HG03108 (cell line): ENCODE data around the gene NR1D1.

ENCODE experiments used
- ATAC-seq: cut with Tn5 transposase; IDR thresholded peaks from one replicate; pipeline ENCODE4 v1.9.1; 2021; ENCODE audit warnings: moderate library complexity; ENCODE audit not compliant: unreplicated experiment

The NR1D1 gene

DNA sequence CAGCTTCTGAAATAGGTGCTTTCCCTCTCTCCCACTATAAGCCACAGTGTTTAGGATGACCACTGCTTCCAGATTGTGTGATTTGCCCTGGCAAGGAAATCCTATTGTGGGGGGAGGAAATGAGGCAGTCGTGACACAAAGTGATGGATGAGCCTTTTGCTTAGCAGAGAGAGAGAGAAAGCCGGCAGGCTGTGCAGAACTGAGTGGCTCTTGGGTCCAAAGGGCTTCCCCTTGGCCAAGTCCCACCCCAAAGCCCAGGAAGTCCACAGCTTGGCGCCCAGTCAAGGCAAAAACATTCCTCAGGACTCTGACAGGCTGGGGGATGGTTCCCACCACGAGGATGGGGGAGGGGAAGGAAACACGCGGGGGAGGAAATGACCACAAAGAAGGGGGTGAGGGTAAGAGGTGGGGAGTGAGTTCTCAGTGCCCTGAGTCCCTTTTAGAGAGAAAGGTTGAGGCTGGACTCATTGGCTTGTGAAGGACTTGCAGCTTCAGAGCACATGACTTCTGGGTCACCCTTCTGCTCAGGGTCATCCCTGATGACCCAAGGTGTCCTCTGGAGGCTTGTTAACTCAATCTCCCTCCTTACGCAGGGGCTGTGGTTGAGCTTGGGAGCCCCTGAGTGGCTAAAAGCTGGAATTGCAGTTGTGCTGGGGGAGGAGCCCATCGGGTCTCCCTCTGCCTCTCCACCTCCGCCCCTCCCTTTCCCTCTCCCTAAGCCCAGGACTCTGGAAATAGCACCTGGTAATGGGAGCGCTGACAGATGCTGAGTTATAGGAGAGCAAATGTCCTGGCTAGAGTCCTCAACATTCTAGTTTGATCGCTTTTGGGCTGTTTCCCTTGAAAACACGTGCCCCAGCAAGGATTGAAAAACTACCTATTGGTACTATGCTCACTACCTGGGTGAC is 11.1 kb upstream of the NR1D1 start:
- peak; percentile 49 for ATAC-seq

DNA sequence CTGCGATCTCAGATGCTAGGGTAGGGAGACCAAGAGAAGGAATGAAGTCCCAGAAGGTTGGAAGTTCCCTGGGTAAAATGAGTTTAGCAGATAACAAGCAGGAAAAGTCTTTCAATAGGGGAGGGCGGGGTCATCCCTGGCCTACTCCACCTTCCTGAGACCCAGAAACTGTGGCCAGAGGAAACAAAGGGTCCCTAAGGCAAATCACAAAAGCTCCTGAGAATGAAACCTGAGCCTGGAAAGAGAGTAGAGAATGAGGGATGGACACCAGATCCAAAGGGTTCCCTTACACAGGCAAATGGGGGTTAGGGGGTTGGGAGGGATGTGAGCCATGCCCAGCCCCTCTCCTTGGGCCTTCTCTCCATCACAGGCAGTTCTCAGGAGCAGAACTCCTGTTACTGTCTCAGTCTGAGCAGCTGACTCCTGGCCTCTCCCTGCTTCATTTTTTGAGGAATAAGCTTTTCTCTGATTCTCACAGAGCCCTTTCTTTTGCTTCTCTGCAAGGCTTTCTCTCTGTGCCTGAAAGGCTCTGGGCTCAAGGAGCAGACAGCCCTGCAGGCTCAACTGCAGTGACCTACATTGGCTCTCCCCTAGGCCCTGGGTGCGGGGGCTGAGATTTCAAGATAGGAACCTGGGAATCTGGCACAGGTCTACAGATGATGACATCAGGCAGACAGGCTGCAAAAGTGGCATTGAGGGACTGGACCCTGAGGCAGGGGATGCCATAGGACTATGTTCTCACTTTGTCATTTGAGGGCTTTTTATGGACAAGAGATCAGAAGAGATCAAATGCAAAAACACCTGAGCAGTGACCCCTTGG is 9.8 kb upstream of the NR1D1 start:
- no peak for ATAC-seq

DNA sequence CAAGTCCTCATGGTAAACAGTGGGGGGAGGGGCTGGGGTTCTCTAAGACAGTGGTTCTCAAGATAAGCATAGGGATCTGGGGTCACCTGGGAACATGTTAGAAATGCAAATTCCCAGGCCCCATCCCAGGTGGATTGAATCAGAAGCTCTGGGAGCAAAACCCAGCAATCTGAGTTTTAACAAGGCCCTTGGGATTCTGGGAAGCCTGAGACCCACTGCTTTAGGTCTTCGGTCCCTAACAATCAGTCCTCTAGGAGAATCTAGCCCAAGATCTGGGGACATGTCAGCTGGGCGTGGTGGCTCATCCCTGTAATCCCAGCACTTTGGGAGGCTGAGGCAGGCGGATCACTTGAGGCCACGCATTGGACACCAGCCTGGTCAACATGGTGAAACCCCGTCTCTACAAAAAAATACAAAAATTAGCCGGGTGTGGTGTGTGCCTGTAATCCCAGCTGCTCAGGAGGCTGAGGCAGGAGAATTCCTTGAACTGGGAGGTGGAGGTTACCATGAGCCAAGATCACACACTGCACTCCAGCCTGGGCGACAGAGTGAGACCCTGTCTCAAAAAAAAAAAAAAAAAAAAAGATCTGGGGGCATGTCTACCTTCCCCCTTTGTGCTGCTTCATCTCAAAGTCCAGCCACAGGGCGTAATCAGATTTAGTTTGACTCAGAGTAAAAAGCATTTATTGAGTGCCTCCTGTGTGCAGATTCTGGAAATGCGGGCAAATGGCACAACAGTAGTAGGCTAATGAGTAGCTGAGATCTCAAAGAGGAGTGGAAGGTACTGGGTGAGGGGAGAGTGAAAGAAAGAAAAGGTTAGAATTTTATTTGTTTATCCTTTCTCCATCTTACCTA is 8.8 kb upstream of the NR1D1 start:
- no peak for ATAC-seq

DNA sequence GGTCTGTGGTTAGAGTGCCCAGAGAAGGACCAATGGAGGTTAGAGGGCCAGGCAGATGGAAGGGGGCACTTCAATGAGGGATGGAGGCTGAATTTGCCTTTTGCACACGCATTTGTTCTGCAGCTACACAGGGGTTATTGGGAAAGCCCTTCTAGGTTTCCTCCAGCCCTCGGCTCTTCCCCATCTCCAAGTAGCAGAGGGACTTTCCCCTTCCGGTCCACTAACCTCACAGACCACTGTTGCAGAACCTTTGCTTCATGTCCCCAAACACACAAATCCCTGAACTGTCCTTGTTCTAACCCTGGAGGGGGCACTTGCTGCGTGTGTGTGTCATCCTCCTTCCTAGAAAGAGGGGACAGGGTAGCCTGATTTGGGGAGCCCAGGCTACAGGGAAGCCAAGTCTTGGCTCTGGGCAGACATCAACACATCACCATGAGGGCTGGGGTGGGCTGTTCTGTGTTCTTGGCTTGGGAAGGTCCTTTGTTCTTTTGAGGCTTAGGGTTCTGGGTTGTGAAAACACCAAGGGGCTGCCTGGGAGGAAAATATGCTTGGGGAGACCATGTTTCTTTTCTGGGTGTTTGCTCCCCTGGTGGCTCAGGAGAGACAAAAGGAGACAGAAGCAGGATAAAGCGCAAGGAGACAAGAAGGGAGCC is 7.3 kb upstream of the NR1D1 start:
- ATAC-seq, result no peak

DNA sequence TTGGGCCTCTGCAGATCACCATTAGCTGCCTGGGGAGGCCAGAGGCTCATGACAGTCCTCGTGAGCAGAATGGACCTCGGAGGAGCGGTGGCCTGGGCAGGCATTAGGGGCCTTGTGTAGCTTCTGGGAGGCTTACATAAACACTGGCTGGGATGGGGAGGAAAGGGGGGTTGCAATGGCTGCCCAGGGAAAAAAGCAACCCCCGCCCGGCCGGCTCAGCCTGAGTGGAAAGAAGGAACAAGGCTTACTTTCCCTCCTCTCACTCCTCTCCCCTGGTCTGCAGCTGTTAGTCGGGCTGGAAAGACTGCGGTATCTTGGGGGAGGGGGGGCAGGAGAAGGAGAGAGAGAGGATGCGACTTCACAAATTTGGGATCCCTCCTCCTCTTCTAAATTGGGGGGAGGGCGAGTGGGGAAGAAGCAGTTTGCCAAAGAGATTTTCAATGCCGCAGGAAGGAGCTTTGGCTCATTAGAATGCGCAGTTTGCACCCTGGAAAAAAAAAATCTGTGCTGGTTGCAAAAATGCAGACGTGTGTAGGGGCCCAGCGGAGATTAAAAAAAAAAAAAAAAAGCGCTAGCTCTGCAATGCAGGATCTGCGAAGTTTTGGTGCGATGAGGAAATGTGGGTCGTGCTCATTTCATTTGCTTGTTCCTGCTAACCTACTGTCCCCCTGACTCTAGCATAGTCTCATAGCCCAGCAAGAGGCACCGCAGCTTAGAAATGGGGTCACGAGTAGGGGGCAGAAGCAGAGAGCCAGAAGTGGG is 6.6 kb upstream of the NR1D1 start:
- no peak for ATAC-seq

DNA sequence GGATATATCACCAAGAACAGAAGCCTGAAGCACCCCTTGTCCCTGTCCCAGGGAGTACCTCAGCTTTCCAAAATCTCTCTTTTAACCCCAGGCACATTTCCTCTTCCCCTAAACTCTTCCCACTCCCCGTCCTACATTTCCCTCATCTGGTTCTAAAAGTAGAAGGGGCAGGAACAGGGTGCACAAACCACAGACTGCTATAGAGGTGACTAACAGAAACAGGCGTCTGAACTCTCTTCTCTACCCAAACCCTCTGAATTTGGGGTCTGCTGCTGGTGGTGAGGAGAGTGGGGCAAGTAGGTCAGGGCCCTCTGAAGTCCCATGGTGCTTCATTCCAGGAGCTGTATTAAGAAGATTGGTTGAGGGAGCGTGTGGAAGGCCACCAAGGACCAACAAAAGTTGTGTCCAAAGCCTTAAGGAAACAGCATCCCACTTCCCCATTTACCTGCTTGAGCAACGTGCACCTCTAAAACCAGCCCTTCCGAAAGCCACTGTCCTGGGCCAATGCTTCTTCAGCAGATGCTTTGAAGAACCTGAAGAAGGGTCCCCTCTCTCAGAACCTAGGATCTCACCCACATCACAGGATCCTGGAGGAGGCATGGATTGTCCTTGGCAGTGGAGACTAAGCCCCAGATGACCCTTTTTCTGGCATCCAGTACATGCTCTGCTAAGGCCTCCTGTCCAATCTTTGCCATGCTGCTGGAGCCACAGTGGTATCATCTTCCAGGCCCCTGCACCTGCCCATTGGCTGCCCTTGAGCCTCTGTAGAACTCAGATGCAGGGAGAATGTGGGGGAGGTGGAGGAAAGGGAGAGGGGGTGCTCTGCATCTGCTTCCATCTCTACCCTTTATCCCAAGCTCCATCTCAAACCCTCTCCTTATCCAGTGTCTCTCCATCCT is 5.7 kb upstream of the NR1D1 start:
- no peak for ATAC-seq

DNA sequence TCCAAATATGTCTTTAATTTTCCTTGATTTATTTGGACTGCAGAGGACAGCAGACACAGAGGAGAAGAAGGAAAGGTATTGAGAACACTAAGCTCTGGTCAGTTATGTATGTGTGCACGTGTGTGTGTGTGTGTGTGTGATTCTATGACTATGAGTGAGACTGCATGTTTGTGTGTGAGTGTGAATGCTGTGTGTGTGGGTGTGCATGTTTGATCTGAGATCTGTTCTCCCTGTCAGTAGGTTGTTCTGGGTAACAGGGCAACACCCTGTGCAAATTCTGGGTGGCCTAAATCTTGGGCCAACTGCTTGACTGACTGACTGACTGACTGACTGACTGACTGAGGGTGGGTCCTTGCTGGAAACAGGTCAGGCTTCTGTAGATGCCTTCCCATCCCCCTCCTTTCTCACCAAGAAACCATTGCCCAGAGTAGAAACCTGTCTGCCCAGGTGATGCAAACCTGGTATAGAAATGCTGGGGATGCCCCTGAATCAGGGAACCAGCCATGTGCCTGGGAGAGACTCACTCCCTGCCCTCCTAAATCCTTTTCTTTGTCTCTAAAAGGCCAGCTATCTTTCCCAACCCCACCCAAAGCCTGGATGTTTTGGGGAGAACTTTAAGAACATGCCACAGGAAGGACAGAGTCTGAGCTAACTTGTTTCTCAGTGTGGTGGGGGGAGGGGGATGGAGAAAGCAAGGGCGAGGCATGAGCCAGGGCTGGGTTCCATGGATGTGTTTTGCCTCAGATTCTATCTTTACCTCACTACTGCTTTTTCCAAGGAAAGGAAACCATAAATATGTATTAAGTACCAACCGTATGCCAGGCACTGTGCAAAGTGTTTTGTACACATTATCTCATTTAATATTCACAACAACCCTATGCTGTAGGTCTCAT is 4.5 kb upstream of the NR1D1 start:
- ATAC-seq, result no peak

DNA sequence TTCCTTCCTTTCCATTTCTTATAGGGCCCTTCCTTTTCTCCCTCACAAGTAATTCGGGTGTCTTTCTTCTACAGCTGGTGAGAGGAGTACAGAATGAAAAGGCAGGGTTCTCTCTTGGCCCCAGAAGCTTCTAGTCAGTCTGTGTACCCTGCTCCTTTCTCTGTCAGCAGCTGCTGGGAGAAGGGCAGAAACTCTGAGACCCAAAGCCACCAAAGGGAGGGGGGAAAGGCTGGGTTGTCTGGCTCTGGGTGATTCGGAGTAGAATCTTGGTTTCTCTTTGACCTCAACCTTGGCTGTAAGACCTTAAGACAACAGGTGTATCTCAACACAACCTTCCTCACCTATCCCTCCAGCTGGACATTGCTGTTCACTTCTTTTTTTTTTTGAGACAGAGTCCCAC is 3.3 kb upstream of the NR1D1 start:
- ATAC-seq, result no peak

DNA sequence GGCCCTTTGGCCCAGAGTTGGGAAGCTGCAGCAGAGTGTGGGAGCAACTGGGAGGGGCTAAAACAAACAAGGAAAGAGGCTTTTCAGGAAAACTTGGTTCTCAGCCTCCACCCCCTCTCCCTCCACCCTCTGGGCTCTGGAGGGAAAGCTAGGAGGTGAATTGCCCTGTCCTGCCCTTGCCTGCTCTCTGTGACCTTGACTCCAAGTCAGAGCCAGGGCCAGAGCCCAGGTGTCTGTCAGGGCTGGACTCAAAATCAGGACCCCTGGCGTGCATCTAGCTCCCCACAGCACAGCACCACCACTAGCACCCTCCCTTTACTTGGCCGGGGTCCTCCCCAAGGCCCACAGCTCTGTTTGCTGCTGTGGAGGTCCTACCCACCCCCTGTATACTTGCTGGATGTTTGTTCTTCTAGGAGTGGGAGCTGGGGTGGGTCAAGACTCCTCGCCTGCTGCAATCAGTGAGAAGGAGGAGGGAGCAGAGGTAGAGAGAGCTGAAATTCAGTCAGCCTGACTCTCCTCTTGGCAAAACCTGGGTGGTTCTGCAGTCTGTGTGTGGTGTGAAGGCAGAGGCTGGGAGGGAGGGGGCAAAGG is 2.8 kb upstream of the NR1D1 start:
- ATAC-seq, result no peak

DNA sequence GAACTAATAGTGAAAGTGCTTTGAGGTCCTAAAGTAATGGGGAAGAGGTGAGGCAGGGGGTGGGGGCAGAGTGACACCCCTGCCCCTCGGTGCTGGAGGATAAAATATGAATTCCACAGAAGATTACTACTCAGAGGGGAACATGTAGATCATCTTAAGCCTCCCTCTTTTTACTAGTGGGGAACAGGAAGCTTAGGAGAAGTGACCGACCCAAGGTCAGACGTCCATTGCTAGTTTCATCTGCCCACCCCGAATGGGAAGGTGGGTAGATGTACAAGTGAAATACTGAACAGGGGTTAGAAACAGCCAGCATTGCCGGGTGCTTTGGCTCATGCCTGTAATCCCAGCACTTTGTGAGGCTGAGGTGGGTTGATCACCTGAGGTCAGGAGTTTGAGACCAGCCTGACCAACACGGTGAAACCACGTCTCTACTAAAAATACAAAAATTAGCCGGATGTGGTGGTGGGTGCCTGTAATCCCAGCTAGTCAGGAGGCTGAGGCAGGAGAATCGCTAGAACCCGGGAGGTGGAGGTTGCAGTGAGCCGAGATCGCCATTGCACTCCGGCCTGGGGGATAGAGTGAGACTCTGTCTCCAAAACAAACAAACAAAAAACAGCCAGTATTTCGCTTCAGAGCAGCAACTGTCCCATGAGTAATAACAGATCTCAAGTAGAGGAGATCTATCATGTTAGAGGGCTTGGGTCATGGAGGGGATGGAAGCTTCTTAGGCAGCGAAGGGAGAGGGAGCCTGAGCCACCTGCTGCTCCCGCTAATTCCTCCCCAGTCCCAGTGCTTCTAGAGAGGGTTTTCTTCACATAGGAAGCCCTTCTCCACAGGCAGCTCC is 1.2 kb upstream of the NR1D1 start:
- no peak for ATAC-seq

DNA sequence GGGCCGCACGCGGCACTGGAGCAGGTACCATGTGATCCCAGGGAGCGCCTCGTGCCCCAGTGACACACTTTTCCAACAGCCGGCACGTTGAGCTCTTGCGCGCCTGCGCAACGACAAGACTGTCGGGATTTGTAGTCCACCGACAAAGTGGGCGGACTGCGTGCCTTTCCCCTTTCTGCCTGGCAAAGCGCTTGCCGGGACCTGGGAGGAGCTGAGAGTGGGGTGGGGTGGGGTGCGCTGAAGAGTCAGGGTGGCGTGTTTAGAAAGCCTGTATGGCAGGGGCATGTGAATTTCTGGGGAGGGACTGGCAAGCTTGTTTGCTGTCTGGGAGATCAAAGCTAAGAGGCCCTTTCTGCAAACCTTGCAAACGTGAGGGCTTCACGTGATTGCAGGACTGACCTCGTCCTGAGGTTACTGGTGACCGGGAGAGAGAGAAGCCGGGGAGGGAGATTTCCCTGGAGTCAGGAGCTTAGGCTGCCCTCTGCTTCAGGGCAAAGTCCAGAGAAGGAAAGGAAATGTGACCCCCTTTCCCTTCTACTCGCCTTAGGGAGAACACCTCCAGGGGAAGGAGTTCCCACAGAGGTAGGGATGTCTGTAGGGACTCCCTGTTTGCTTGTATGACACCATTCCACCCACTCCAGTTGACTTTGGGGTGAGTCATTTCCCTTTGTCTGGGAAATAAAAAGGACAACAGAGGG is 429 bp upstream of the NR1D1 start:
- peak; percentile 25 for ATAC-seq

DNA sequence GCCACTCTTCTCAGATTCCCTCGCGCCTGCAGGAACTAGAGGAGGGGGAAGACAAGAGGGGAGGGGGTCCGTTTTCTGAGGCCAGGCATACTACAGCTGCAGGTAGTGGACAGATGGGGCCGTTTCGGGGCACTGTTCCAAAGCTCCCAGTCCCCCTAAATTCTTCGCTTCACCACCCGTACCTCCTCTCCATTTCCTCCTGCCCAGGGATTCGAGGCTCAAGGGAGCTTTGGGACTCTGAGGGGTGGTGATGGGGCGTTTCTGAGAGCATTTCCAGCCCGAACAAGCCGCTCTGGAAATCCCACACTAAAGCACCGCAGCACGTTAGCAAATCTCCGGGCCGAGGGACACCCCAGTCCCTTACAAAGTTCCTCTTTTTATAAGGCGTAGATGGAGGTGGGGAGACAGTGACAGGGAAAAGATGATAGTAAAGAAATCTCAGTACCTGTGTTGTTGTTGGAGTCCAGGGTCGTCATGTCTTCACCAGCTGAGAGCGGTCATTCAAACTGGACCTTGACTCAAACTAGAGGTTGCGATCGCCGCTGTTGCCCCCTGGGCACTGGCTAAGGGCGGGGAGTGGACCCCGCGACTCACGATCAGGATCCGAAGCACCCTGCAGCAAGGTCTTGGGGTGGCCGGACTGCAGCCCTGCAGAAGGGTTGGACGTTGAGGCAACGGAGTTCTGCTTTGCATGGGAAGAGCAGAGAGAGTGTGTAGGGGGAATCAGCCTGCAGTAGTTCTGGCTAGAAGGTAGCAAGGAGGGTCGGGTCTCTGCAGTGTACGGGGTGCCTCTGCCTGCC is 570 bp downstream of the NR1D1 start:
- no peak for ATAC-seq

DNA sequence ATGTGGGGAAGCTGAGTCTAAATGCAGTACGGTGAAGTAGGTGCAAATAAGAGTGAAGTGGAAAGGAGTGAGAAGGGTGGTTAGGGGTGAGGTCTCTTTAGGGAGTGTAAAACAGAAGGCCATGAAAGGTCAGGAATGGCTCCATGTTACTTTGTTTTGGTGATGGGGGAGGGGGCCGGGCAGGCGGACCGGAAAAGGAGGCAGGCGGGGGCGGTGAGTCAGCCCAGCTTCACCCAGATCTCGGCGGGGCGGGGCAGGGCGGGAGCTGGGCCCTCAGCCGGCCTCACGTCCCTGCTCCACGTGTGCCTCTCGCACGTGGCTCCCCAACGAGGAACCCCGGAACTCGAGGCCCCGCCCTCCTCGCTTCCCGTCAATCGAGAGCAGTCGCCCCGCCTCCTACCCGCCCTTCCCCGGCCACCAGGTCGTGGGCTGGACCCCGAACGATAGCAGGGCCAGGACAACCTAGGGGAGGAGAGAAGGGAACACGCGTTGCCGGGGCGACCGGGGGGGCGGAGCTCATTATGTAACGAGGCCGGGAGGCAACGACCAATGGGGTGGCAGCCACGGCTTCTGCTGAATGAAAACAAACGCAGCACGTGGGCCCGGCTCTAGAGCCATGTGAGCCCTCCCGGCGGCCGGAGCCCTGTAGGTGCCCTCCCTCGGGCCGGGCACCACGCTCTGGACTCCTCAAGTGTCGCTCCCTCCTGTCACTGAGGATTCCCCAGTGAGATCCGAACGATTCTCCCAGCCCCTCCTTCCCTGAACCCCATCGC is 1.4 kb downstream of the NR1D1 start:
- peak; percentile 44 for ATAC-seq
